Measurements from ENCODE around the gene SDK1.
"Not testable (repeated sequence)": the region's sequence is repeated elsewhere in the genome, so short reads cannot be mapped to it uniquely, and the experiment has no call there.

The SDK1 gene

GRCh38 chr7:3544202-3544601, 243.2 kb downstream of the SDK1 start:
- DNase-seq, result no peak

- no peak for DNase-seq
Measured at GRCh38 chr7:3548815-3549214, 247.8 kb downstream of the SDK1 start.

GRCh38 chr7:3549601-3550000, 248.5 kb downstream of the SDK1 start:
- DNase-seq, result no peak

- no peak for DNase-seq
Measured at GRCh38 chr7:3551536-3551935, 250.5 kb downstream of the SDK1 start.

- DNase-seq, result no peak
Measured at GRCh38 chr7:3552499-3552898, 251.4 kb downstream of the SDK1 start.

GRCh38 chr7:3558400-3558799, 257.3 kb downstream of the SDK1 start:
- DNase-seq, result peak; percentile 73

GRCh38 chr7:3559278-3559677, 258.2 kb downstream of the SDK1 start:
- no peak for DNase-seq

- no peak for DNase-seq
Measured at GRCh38 chr7:3560495-3560894, 259.4 kb downstream of the SDK1 start.

- DNase-seq, result no peak
Measured at GRCh38 chr7:3561932-3562331, 260.9 kb downstream of the SDK1 start.

- DNase-seq, result no peak
Measured at GRCh38 chr7:3564231-3564630, 263.2 kb downstream of the SDK1 start.

GRCh38 chr7:3568516-3568915, 267.5 kb downstream of the SDK1 start:
- DNase-seq, result no peak

- DNase-seq, result no peak
Measured at GRCh38 chr7:3569643-3570042, 268.6 kb downstream of the SDK1 start.

- no peak for DNase-seq
Measured at GRCh38 chr7:3573151-3573550, 272.1 kb downstream of the SDK1 start.

- no peak for DNase-seq
Measured at GRCh38 chr7:3574386-3574785, 273.3 kb downstream of the SDK1 start.

- DNase-seq, result no peak
Measured at GRCh38 chr7:3575753-3576531, 274.9 kb downstream of the SDK1 start.

GRCh38 chr7:3578399-3578798, 277.3 kb downstream of the SDK1 start:
- DNase-seq, result no peak

- DNase-seq, result no peak
Measured at GRCh38 chr7:3579638-3580219, 278.7 kb downstream of the SDK1 start.

GRCh38 chr7:3582145-3582544, 281.1 kb downstream of the SDK1 start:
- DNase-seq, result not testable (repeated sequence)

- no peak for DNase-seq
Measured at GRCh38 chr7:3585826-3586225, 284.8 kb downstream of the SDK1 start.

- no peak for DNase-seq
Measured at GRCh38 chr7:3588341-3588740, 287.3 kb downstream of the SDK1 start.

- no peak for DNase-seq
Measured at GRCh38 chr7:3589752-3590151, 288.7 kb downstream of the SDK1 start.

GRCh38 chr7:3591219-3591618, 290.2 kb downstream of the SDK1 start:
- no peak for DNase-seq

- no peak for DNase-seq
Measured at GRCh38 chr7:3591944-3592343, 290.9 kb downstream of the SDK1 start.

- no peak for DNase-seq
Measured at GRCh38 chr7:3592401-3593134, 291.5 kb downstream of the SDK1 start.

All from right hindlimb (tissue), 1 donor.